Measurements from ENCODE around the gene DNAJB7. TPM values are rescaled to one million over a fixed set of nuclear protein-coding genes. Genes with fewer than 3 reads are reported as not detected.

Gene DNAJB7
- total and polyA plus RNA-seq, 2 donors (not counting 1 experiment from before 2014, with no cell fraction given), result not detected

- CTCF ChIA-PET, result interaction anchor here (1.0 to 2.1 kb wide), 4 partner anchors 18 to 763 kb away, joined by 3 to 10 read pairs (median 4); no protein-coding TSS in a partner anchor
- H3K9me3 ChIP-seq (ENCODE audit: control extremely low read depth in 1 of 3, control insufficient read depth in 2 of 3, insufficient read depth in 1 of 3, low read length in 2 of 3), result no peaks in the 10 kb centered on the region
- H4K20me1 ChIP-seq (ENCODE audit: control insufficient read depth, insufficient read depth, low read length, poor library complexity, severe bottlenecking), result peaks cover 18% of the 10 kb centered on the region
- POLR2A ChIA-PET, result interaction anchor here (0.6 to 1.4 kb wide), 8 partner anchors 95 to 765 kb away, joined by 3 to 7 read pairs (median 5); partner anchors contain the start of genes DESI1, EP300, RBX1 and SGSM3
- Mint-ChIP-seq H3K4me1 (peaks cover 50% of the 10 kb centered on the region), H3K9me3 (ENCODE audit: insufficient read depth) (no peaks in the 10 kb centered on the region), H3K4me3 (peak overlapping the region; percentile 97), H3K27me3 (no peaks in the 10 kb centered on the region), H3K27ac (peak overlapping the region; percentile 100)
- H3K36me3 ChIP-seq (replicated peaks in 1 of 2; ENCODE audit: control extremely low read depth in 1 of 2, control insufficient read depth in 1 of 2, extremely low read depth in 1 of 2, insufficient read depth in 2 of 2, low read length in 1 of 2), result peaks cover 0 to 3% of the 10 kb centered on the region in 2 experiments
- H2AFZ ChIP-seq (ENCODE audit: insufficient read depth, low read depth, low read length, poor library complexity, severe bottlenecking), result peak overlapping the region; percentile 85
- H3K4me3 ChIP-seq (ENCODE audit: control extremely low read depth in 1 of 5, extremely low read depth in 1 of 5, insufficient read depth in 1 of 5, low read depth in 2 of 5, low read length in 4 of 5), result peak overlapping the region; percentile 64 to 98 (median 94)
- intact Hi-C loops (cut with micrococcal nuclease), result loop anchor here (1.0 to 10.0 kb wide), 8 partner anchors 37 to 589 kb away; partner anchors contain the start of genes MRTFA, RANGAP1, RBX1 and SLC25A17
- H3K4me2 ChIP-seq (replicated peaks; ENCODE audit: low read depth, low read length, poor library complexity, severe bottlenecking), result peak overlapping the region; percentile 80
- no peak for DNase-seq
- H3K27me3 ChIP-seq (replicated peaks in 1 of 4; ENCODE audit: control extremely low read depth in 1 of 4, control insufficient read depth in 3 of 4, insufficient read depth in 4 of 4, low read length in 3 of 4), result no peaks in the 10 kb centered on the region
- peak; percentile 21 for ATAC-seq (ENCODE audit: low read depth)
- peak overlapping the region; percentile 91 to 94 for H3K27ac ChIP-seq (ENCODE audit: low read length in 2 of 2)
- TF ChIP-seq EZH2 (IDR thresholded peaks at IDR 0.05; ENCODE audit: borderline replicate concordance, insufficient read depth, low read depth, low read length, poor library complexity, severe bottlenecking), result no peak
- TF ChIP-seq CTCF (IDR thresholded peaks at IDR 0.05), result no peak
- H3K4me1 ChIP-seq (ENCODE audit: control insufficient read depth in 2 of 2, insufficient read depth in 2 of 2, low read length in 2 of 2), result peaks cover 24 to 28% of the 10 kb centered on the region in 2 donors
- H3K9ac ChIP-seq (ENCODE audit: low read length), result peak overlapping the region; percentile 96
- H3K79me2 ChIP-seq (ENCODE audit: control insufficient read depth, insufficient read depth, low read length), result peaks cover 88% of the 10 kb centered on the region
- 0% methylated on average over 22 of the region's 29 CpGs for WGBS (ENCODE audit: insufficient coverage)
Observed at GRCh38 chr22:40855979-40856512, 5.9 kb downstream of the DNAJB7 start.

All from B cell (primary cell).